Smooth muscle cell (in vitro differentiated cells): ENCODE data around the gene CCR5. TPM values are rescaled to one million over a fixed set of nuclear protein-coding genes. Genes with fewer than 3 reads are reported as not detected.

Source experiments
- DNase-seq: peaks from one replicate; lab custom pipeline; 2025; ENCODE audit not compliant: unreplicated experiment; lab: John Stamatoyannopoulos, UW
- H2AFZ ChIP-seq: fragments of 200-600 bp; sonication (generic); 2 replicates; pipeline ENCODE4 v1.6.0; 2016; ENCODE audit warnings: antibody characterized with exemption, low read depth, mild to moderate bottlenecking
- H3F3A ChIP-seq: fragments of 200-600 bp; sonication (generic); 2 replicates; pipeline ENCODE4 v1.6.0; 2017; ENCODE audit warnings: antibody characterized with exemption, low read depth
- H3K27ac ChIP-seq: fragments of 200-600 bp; sonication (generic); 2 replicates; pipeline ENCODE4 v1.5.1; 2016; ENCODE audit warnings: low read depth, mild to moderate bottlenecking
- H3K27me3 ChIP-seq: fragments of 200-600 bp; sonication (generic); 2 replicates; pipeline ENCODE4 v1.6.1; 2016; ENCODE audit warnings: low read depth, mild to moderate bottlenecking
- H3K36me3 ChIP-seq: fragments of 200-600 bp; sonication (generic); 2 replicates; pipeline ENCODE4 v1.5.1; 2016; ENCODE audit warnings: low read depth
- H3K4me1 ChIP-seq: fragments of 200-600 bp; sonication (generic); 2 replicates; pipeline ENCODE4 v1.5.1; 2016; ENCODE audit warnings: low read depth
- H3K4me2 ChIP-seq: fragments of 200-600 bp; sonication (generic); 2 replicates; pipeline ENCODE4 v1.6.0; 2016; ENCODE audit warnings: mild to moderate bottlenecking
- H3K4me3 ChIP-seq: fragments of 200-600 bp; sonication (generic); 2 replicates; pipeline ENCODE4 v1.5.1; 2016; ENCODE audit warnings: mild to moderate bottlenecking
- H3K79me2 ChIP-seq: fragments of 200-600 bp; sonication (generic); 2 replicates; pipeline ENCODE4 v1.6.0; 2016; ENCODE audit warnings: low read depth, mild to moderate bottlenecking
- H3K9ac ChIP-seq: fragments of 200-600 bp; sonication (generic); 2 replicates; pipeline ENCODE4 v1.6.0; 2016; ENCODE audit warnings: low read depth
- H3K9me3 ChIP-seq: fragments of 200-600 bp; sonication (generic); replicated peaks from 2 replicates; pipeline ENCODE4 v1.5.1; 2016; ENCODE audit warnings: low read depth
- H4K20me1 ChIP-seq: fragments of 200-600 bp; sonication (generic); 2 replicates; pipeline ENCODE4 v1.6.0; 2016; ENCODE audit warnings: low read depth
- WGBS: methylation state at CpG from one replicate; pipeline ENCODE4 v1.1.7; 2016; ENCODE audit warnings: low lambda C conversion rate; 5-methylcytosine and 5-hydroxymethylcytosine counted together
- polyA plus RNA-seq: library from polyadenylated mRNA; unstranded; fragments of >200 nt; fragmentation: Nextera tagmentation; extraction: Ambion mirVana; gene quantifications from 2 replicates; pipeline ENCODE4 v1.2.1, GENCODE V29; 2016
- total RNA-seq: library from RNA; depleted of rRNA; stranded (reverse); fragments of >200 nt; gene quantifications from 2 replicates; pipeline ENCODE4 v1.2.3, GENCODE V29; 2014
- TF ChIP-seq, protein P1 (sequence below): fragments of 200-600 bp; sonication (generic); IDR thresholded peaks from 2 replicates; pipeline ENCODE4 v1.5.1; 2017; ENCODE audit warnings: borderline replicate concordance, mild to moderate bottlenecking, antibody characterized with exemption; ENCODE audit not compliant: insufficient read depth, poor library complexity, severe bottlenecking

The CCR5 gene
- total and polyA plus RNA-seq, 2 experiments from 2014 or later, result not detected

DNA sequence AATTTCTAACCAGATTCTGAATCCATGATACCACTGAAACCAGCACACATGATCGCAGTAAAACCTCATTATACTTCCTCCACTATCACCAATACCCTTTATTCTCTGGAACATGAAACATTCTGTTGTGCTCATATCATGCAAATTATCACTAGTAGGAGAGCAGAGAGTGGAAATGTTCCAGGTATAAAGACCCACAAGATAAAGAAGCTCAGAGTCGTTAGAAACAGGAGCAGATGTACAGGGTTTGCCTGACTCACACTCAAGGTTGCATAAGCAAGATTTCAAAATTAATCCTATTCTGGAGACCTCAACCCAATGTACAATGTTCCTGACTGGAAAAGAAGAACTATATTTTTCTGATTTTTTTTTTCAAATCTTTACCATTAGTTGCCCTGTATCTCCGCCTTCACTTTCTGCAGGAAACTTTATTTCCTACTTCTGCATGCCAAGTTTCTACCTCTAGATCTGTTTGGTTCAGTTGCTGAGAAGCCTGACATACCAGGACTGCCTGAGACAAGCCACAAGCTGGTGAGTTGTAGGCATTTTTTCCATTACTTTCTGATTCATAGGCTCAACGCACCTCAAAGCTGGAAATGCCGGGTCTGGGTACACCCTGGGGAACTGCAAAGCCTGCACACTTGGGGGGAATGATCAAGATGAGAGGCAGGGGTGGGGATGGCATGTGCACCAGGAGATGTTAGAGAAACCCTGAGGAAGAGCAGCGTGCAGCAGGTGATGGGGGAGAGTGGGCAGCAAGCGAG is 16.9 kb upstream of the CCR5 start, which contains the start of gene CCR2:
TSS of gene CCR2 (plus strand) at position 465 of the 764 bp plus-strand sequence. CDS start 3,417 bp downstream, outside the sequence.
- Histone ChIP-seq H3K27ac (no peak within 1 kb of the TSS), H4K20me1 (no peaks in the 10 kb centered on the region), H3K4me3 (no peak within 1 kb of the TSS), H3K4me2 (no peak within 1 kb of the TSS), H3K27me3 (peaks cover 43% of the 10 kb centered on the region), H3K36me3 (no peaks in the 10 kb centered on the region), H2AFZ (no peak within 1 kb of the TSS), H3K4me1 (no peaks in the 10 kb centered on the region), H3K9me3 (no peaks in the 10 kb centered on the region), H3K9ac (no peak within 1 kb of the TSS), H3F3A (no peaks in the 10 kb centered on the region), H3K79me2 (no peaks in the 10 kb centered on the region)
- TF ChIP-seq, protein P1, sequence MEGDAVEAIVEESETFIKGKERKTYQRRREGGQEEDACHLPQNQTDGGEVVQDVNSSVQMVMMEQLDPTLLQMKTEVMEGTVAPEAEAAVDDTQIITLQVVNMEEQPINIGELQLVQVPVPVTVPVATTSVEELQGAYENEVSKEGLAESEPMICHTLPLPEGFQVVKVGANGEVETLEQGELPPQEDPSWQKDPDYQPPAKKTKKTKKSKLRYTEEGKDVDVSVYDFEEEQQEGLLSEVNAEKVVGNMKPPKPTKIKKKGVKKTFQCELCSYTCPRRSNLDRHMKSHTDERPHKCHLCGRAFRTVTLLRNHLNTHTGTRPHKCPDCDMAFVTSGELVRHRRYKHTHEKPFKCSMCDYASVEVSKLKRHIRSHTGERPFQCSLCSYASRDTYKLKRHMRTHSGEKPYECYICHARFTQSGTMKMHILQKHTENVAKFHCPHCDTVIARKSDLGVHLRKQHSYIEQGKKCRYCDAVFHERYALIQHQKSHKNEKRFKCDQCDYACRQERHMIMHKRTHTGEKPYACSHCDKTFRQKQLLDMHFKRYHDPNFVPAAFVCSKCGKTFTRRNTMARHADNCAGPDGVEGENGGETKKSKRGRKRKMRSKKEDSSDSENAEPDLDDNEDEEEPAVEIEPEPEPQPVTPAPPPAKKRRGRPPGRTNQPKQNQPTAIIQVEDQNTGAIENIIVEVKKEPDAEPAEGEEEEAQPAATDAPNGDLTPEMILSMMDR, result no peak
- DNase-seq, result no peak
- 70% methylated on average over 7 of the region's 7 CpGs for WGBS

- Histone ChIP-seq H3K4me2 (no peak overlapping the region), H3K79me2 (no peaks in the 10 kb centered on the region), H3F3A (no peaks in the 10 kb centered on the region), H4K20me1 (no peaks in the 10 kb centered on the region), H3K4me3 (no peak overlapping the region), H3K27me3 (peaks cover 43% of the 10 kb centered on the region), H2AFZ (no peak overlapping the region), H3K27ac (no peak overlapping the region), H3K4me1 (no peaks in the 10 kb centered on the region), H3K9ac (no peak overlapping the region), H3K9me3 (no peaks in the 10 kb centered on the region), H3K36me3 (no peaks in the 10 kb centered on the region)
- WGBS, result 81% methylated on average over 1 of the region's 1 CpG
- TF ChIP-seq, protein P1, result no peak
- DNase-seq, result no peak
Observed at GRCh38 chr3:46354478-46354877, 16.3 kb upstream of the CCR5 start.

- no peak overlapping the region for H3K27ac ChIP-seq
- no peaks in the 10 kb centered on the region for H3F3A ChIP-seq
- H3K27me3 ChIP-seq, result peaks cover 43% of the 10 kb centered on the region
- H3K9ac ChIP-seq, result no peak overlapping the region
- no peaks in the 10 kb centered on the region for H3K79me2 ChIP-seq
- H2AFZ ChIP-seq, result no peak overlapping the region
- TF ChIP-seq, protein P1, result no peak
- no peak overlapping the region for H3K4me2 ChIP-seq
- H4K20me1 ChIP-seq, result no peaks in the 10 kb centered on the region
- DNase-seq, result no peak
- no peak overlapping the region for H3K4me3 ChIP-seq
- H3K4me1 ChIP-seq, result no peaks in the 10 kb centered on the region
- H3K9me3 ChIP-seq, result no peaks in the 10 kb centered on the region
- H3K36me3 ChIP-seq, result no peaks in the 10 kb centered on the region
Observed at GRCh38 chr3:46354984-46355383, 15.8 kb upstream of the CCR5 start.

DNA sequence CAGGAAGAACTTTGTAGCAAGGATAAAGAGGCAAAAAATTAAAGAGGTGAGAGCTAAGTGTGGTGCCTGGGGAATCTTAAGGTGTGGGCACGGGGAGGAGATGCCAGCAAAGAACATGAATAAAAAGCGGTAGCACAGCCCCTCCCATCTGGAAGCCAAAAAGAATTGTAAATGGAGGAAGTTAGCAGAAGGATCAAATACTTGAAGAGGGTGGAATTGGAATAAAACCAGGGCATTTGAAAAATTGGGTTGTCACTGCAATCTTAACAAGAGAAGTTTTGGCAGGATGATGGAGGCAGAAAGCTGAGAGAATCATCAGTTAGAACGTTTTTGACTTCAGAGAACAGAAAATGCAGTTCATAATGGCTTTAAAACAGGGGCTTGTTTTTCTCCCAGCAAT is 14.5 kb upstream of the CCR5 start:
- Histone ChIP-seq H3K4me1 (no peaks in the 10 kb centered on the region), H4K20me1 (no peaks in the 10 kb centered on the region), H3K36me3 (no peaks in the 10 kb centered on the region), H3K9ac (no peak overlapping the region), H3K9me3 (no peaks in the 10 kb centered on the region), H2AFZ (no peak overlapping the region), H3K4me3 (no peak overlapping the region), H3K79me2 (no peaks in the 10 kb centered on the region), H3K4me2 (no peak overlapping the region), H3K27ac (no peak overlapping the region), H3K27me3 (peaks cover 33% of the 10 kb centered on the region), H3F3A (no peaks in the 10 kb centered on the region)
- WGBS, result 71% methylated on average over 3 of the region's 3 CpGs
- TF ChIP-seq, protein P1, result no peak
- DNase-seq, result no peak
